ENCODE results near the gene P2RY1. TPM values are rescaled to one million over a fixed set of nuclear protein-coding genes. Genes with fewer than 3 reads are reported as not detected.
A peak's percentile ranks its signal among the peaks of the same experiment; 100 is the strongest.

The P2RY1 gene
- total RNA-seq, 1 experiment from 2014 or later: 1.7 TPM

GRCh38 chr3:152860736-152861135 lies 25.8 kb downstream of the P2RY1 start:
- Histone ChIP-seq H3K9ac (ENCODE audit: low read length) (no peak overlapping the region), H2AFZ (ENCODE audit: low read depth, low read length, poor library complexity, severe bottlenecking) (peak overlapping the region; percentile 25), H3K4me2 (ENCODE audit: low read length) (no peak overlapping the region), H3K4me3 (replicated peaks in 1 of 2; ENCODE audit: low read depth in 1 of 2, low read length in 2 of 2) (no peak overlapping the region), H3K27ac (ENCODE audit: low read depth, low read length) (no peak overlapping the region), H4K20me1 (ENCODE audit: insufficient read depth) (no peaks in the 10 kb centered on the region), H3K9me2 (ENCODE audit: insufficient read depth) (no peaks in the 10 kb centered on the region), H3K9me3 (ENCODE audit: control insufficient read depth in 1 of 2, insufficient read depth in 1 of 2, low read depth in 1 of 2, low read length in 2 of 2) (no peaks in the 10 kb centered on the region), H3K27me3 (ENCODE audit: insufficient read depth, low read length) (no peaks in the 10 kb centered on the region), H3K79me2 (ENCODE audit: insufficient read depth, low read length) (no peaks in the 10 kb centered on the region), H3K4me1 (ENCODE audit: control insufficient read depth in 1 of 2, insufficient read depth in 2 of 2, low read length in 2 of 2) (no peaks in the 10 kb centered on the region), H3K36me3 (ENCODE audit: control insufficient read depth in 1 of 2, insufficient read depth in 2 of 2, low read length in 2 of 2) (no peaks in the 10 kb centered on the region)
- no peak for TF ChIP-seq CTCF (IDR thresholded peaks at IDR 0.05 in 2 of 3, conservative IDR thresholded peaks at IDR 0.05 in 1 of 3; ENCODE audit: borderline replicate concordance in 1 of 3, insufficient read depth in 1 of 3, low read depth in 2 of 3, low read length in 2 of 3)
- TF ChIP-seq ZNF274 (IDR thresholded peaks at IDR 0.05; ENCODE audit: low read depth, low read length): no peak
- TF ChIP-seq SP1 (IDR thresholded peaks at IDR 0.05; ENCODE audit: low read depth): no peak
- no peak for TF ChIP-seq ZFX (IDR thresholded peaks at IDR 0.05)
- no peak for TF ChIP-seq TCF7L2 (IDR thresholded peaks at IDR 0.05; ENCODE audit: borderline replicate concordance, extremely low read depth, insufficient read depth, insufficient read length)
- TF ChIP-seq RAD21 (IDR thresholded peaks at IDR 0.05; ENCODE audit: low read depth): no peak
- no peak for TF ChIP-seq SIN3A (IDR thresholded peaks at IDR 0.05; ENCODE audit: low read depth)
- intact Hi-C loops (cut with micrococcal nuclease): no loop called here
- DNase-seq (ENCODE audit: low read depth, low spot score) (no peak), ATAC-seq (no peak)
- CTCF ChIA-PET: no interaction called here
- POLR2A ChIA-PET: no interaction called here
- RAD21 ChIA-PET (ENCODE audit: low non-redundant PET in 1 of 2, low total read pairs in 2 of 2, uncharacterized antibody in 2 of 2, unreplicated experiment in 2 of 2): no interaction called here
- BruUV-seq (replicated peaks): no TSS peak

GRCh38 chr3:152865668-152866245 lies 30.8 kb downstream of the P2RY1 start:
- DNase-seq (ENCODE audit: low read depth, low spot score): no peak
- Histone ChIP-seq H3K36me3 (ENCODE audit: control insufficient read depth in 1 of 2, insufficient read depth in 2 of 2, low read length in 2 of 2) (no peaks in the 10 kb centered on the region), H3K4me1 (ENCODE audit: control insufficient read depth in 1 of 2, insufficient read depth in 2 of 2, low read length in 2 of 2) (no peaks in the 10 kb centered on the region), H3K4me3 (replicated peaks in 1 of 2; ENCODE audit: low read depth in 1 of 2, low read length in 2 of 2) (no peak overlapping the region), H3K27me3 (ENCODE audit: insufficient read depth, low read length) (no peaks in the 10 kb centered on the region), H3K9me3 (ENCODE audit: control insufficient read depth in 1 of 2, insufficient read depth in 1 of 2, low read depth in 1 of 2, low read length in 2 of 2) (no peaks in the 10 kb centered on the region), H3K9ac (ENCODE audit: low read length) (no peak overlapping the region), H3K9me2 (ENCODE audit: insufficient read depth) (no peaks in the 10 kb centered on the region), H3K79me2 (ENCODE audit: insufficient read depth, low read length) (no peaks in the 10 kb centered on the region), H4K20me1 (ENCODE audit: insufficient read depth) (no peaks in the 10 kb centered on the region), H2AFZ (ENCODE audit: low read depth, low read length, poor library complexity, severe bottlenecking) (no peak overlapping the region), H3K27ac (ENCODE audit: low read depth, low read length) (no peak overlapping the region), H3K4me2 (ENCODE audit: low read length) (no peak overlapping the region)
- no peak for ATAC-seq
- intact Hi-C loops (cut with micrococcal nuclease): no loop called here
- BruUV-seq (replicated peaks): no TSS peak
- ChIA-PET CTCF (no interaction called here), RAD21 (ENCODE audit: low non-redundant PET in 1 of 2, low total read pairs in 2 of 2, uncharacterized antibody in 2 of 2, unreplicated experiment in 2 of 2) (no interaction called here), POLR2A (no interaction called here)
- TF ChIP-seq REST (IDR thresholded peaks at IDR 0.05; ENCODE audit: low read depth) (no peak), EGR1 (IDR thresholded peaks at IDR 0.05; ENCODE audit: low read depth) (no peak), SP1 (IDR thresholded peaks at IDR 0.05; ENCODE audit: low read depth) (no peak), ZBTB33 (IDR thresholded peaks at IDR 0.05; ENCODE audit: extremely low read depth, insufficient replicate concordance, low read length) (no peak), YY1 (IDR thresholded peaks at IDR 0.05; ENCODE audit: extremely low read depth, insufficient replicate concordance, low read depth, low read length) (no peak), ZNF274 (IDR thresholded peaks at IDR 0.05; ENCODE audit: low read depth, low read length) (no peak), EZH2 (IDR thresholded peaks at IDR 0.05) (no peak)
